H1 (cell line): ENCODE measurements around the gene DYNC1I1. TPM values are rescaled to one million over a fixed set of nuclear protein-coding genes. Genes with fewer than 3 reads are reported as not detected.

Experiments
- CTCF ChIA-PET: fragments of 300-600 bp; sonication (Branson Sonifier 250); formaldehyde crosslinking; loops from one replicate; lab custom pipeline; 2021; ENCODE audit not compliant: partially characterized antibody; lab: Charles Lee
- POLR2A ChIA-PET: fragments of 300-600 bp; sonication (Branson Sonifier 250); formaldehyde crosslinking; loops from one replicate; lab custom pipeline; 2021; ENCODE audit warnings: inconsistent platforms; ENCODE audit not compliant: partially characterized antibody; lab: Charles Lee
- DNase-seq, 2 experiments: peaks; one replicate each; pipeline versions ENCODE4 v3.0.0 to v3.0.0-alpha.2; 2010 to 2022; ENCODE audit warnings: low spot score in 2 of 2, low read depth in 1 of 2, mixed read lengths in 1 of 2
- FAIRE-seq: peaks from 2 replicates; lab custom pipeline; 2011; peaks lifted over from hg19 to GRCh38; lab: Jason Lieb, UNC
- H2AFZ ChIP-seq: 2 replicates; pipeline ENCODE4 v1.8.1; 2012; ENCODE audit warnings: low read length, inconsistent platforms
- H2AK5ac ChIP-seq: 2 replicates; pipeline ENCODE4 v1.6.1; 2013; ENCODE audit warnings: low read depth, low read length
- H2BK120ac ChIP-seq: replicated peaks from 2 replicates; pipeline ENCODE3; 2013; ENCODE audit warnings: low read depth, low read length, inconsistent platforms
- H2BK12ac ChIP-seq: 2 replicates; pipeline ENCODE4 v1.6.1; 2013; ENCODE audit warnings: low read depth, low read length
- H2BK15ac ChIP-seq: 2 replicates; pipeline ENCODE4 v1.6.1; 2013; ENCODE audit warnings: low read length
- H2BK20ac ChIP-seq: 2 replicates; pipeline ENCODE4 v1.6.1; 2013; ENCODE audit warnings: low read length
- H2BK5ac ChIP-seq: 2 replicates; pipeline ENCODE4 v1.6.1; 2013; ENCODE audit warnings: low read depth, low read length
- H3K14ac ChIP-seq: 2 replicates; pipeline ENCODE4 v1.6.1; 2013; ENCODE audit warnings: inconsistent platforms; ENCODE audit not compliant: insufficient read length
- H3K18ac ChIP-seq: 2 replicates; pipeline ENCODE4 v1.6.1; 2013; ENCODE audit warnings: low read length; ENCODE audit errors: extremely low read depth
- H3K23ac ChIP-seq: 2 replicates; pipeline ENCODE4 v1.6.1; 2013; ENCODE audit warnings: inconsistent platforms; ENCODE audit not compliant: insufficient read length
- H3K23me2 ChIP-seq: 2 replicates; pipeline ENCODE4 v1.6.1; 2013; ENCODE audit warnings: low read depth, low read length
- H3K27ac ChIP-seq: 2 replicates; pipeline ENCODE4 v1.6.1; 2011; ENCODE audit warnings: low read depth, low read length, inconsistent platforms
- H3K27me3 ChIP-seq, 4 experiments: replicated peaks in 1 of 4; 1 replicate in 1 of 4; 2 replicates in 3 of 4; pipeline versions ENCODE4 v1.6.1 to v1.8.1; 2011 to 2013; ENCODE audit warnings: low read length in 3 of 4, mild to moderate bottlenecking in 3 of 4, inconsistent platforms in 2 of 4, mixed read lengths in 2 of 4, moderate library complexity in 1 of 4; ENCODE audit not compliant: control insufficient read depth in 3 of 4, insufficient read depth in 3 of 4; ENCODE audit errors: extremely low read depth in 1 of 4
- H3K36me3 ChIP-seq, 4 experiments: 2 replicates each; pipeline versions ENCODE4 v1.6.1 to v1.8.1; 2011 to 2013; ENCODE audit warnings: mild to moderate bottlenecking in 4 of 4, low read length in 3 of 4, moderate library complexity in 2 of 4, control low read depth in 1 of 4, inconsistent platforms in 1 of 4; ENCODE audit not compliant: insufficient read depth in 4 of 4, control insufficient read depth in 2 of 4
- H3K4ac ChIP-seq: replicated peaks from 2 replicates; pipeline ENCODE3; 2013; ENCODE audit warnings: low read length, low read depth, mixed read lengths, inconsistent platforms; ENCODE audit not compliant: insufficient read length
- H3K4me1 ChIP-seq, 4 experiments: replicated peaks in 1 of 4; 1 replicate in 1 of 4; 2 replicates in 3 of 4; pipeline versions ENCODE4 v1.6.1 to v1.8.1; 2011 to 2013; ENCODE audit warnings: low read length in 3 of 4, inconsistent platforms in 2 of 4, mixed read lengths in 1 of 4; ENCODE audit not compliant: insufficient read depth in 4 of 4, control insufficient read depth in 3 of 4
- H3K4me2 ChIP-seq, 2 experiments: 2 replicates each; pipeline versions ENCODE4 v1.6.1 to v1.8.1; 2011 to 2013; ENCODE audit warnings: low read depth in 2 of 2, low read length in 2 of 2, control low read depth in 1 of 2, inconsistent platforms in 1 of 2, mild to moderate bottlenecking in 1 of 2; ENCODE audit not compliant: insufficient read depth in 1 of 2
- H3K4me3 ChIP-seq, 4 experiments: fragments of 200-600, 300-600 bp in 1 of 4; sonication (generic), shearing (Covaris generic), sonication (Bioruptor Twin) in 1 of 4; 2 replicates each; pipeline versions ENCODE4 v1.5.1 to v1.8.1; 2011 to 2016; ENCODE audit warnings: low read length in 4 of 4, low read depth in 3 of 4, control low read depth in 2 of 4, inconsistent platforms in 2 of 4, mild to moderate bottlenecking in 2 of 4, mixed read lengths in 1 of 4, moderate library complexity in 1 of 4; ENCODE audit not compliant: insufficient read depth in 2 of 4; ENCODE audit errors: extremely low read depth in 1 of 4
- H3K56ac ChIP-seq: replicated peaks from 2 replicates; pipeline ENCODE3; 2013; ENCODE audit warnings: low read depth, mild to moderate bottlenecking, mixed read lengths, low read length, inconsistent platforms; ENCODE audit not compliant: insufficient read length
- H3K79me1 ChIP-seq: 2 replicates; pipeline ENCODE4 v1.6.1; 2013; ENCODE audit warnings: low read depth, low read length, control low read depth
- H3K79me2 ChIP-seq, 2 experiments: 2 replicates each; pipeline versions ENCODE4 v1.6.1 to v1.8.1; 2012 to 2013; ENCODE audit warnings: low read length in 2 of 2, mild to moderate bottlenecking in 2 of 2, inconsistent platforms in 1 of 2; ENCODE audit not compliant: insufficient read depth in 2 of 2, control insufficient read depth in 1 of 2
- H3K9ac ChIP-seq, 4 experiments: replicated peaks in 1 of 4; 1 replicate in 1 of 4; 2 replicates in 3 of 4; pipeline versions ENCODE4 v1.6.1 to v1.8.1; 2011 to 2013; ENCODE audit warnings: low read depth in 3 of 4, low read length in 3 of 4, control low read depth in 2 of 4, mild to moderate bottlenecking in 2 of 4, moderate library complexity in 2 of 4, inconsistent platforms in 1 of 4; ENCODE audit errors: extremely low read depth in 1 of 4
- H3K9me3 ChIP-seq, 2 experiments: 2 replicates each; pipeline versions ENCODE4 v1.6.1 to v1.8.1; 2012 to 2013; ENCODE audit warnings: mild to moderate bottlenecking in 2 of 2, moderate library complexity in 2 of 2, control low read depth in 1 of 2, inconsistent platforms in 1 of 2, low read depth in 1 of 2, low read length in 1 of 2, mixed read lengths in 1 of 2; ENCODE audit not compliant: insufficient read depth in 2 of 2
- H4K20me1 ChIP-seq, 2 experiments: replicated peaks in 1 of 2; 2 replicates each; pipeline versions ENCODE3 to v1.8.1; 2011 to 2013; ENCODE audit warnings: inconsistent platforms in 2 of 2, low read length in 2 of 2, mild to moderate bottlenecking in 1 of 2; ENCODE audit not compliant: insufficient read depth in 2 of 2, control insufficient read depth in 1 of 2
- H4K5ac ChIP-seq: 2 replicates; pipeline ENCODE4 v1.6.1; 2013; ENCODE audit warnings: low read length, low read depth, mixed read lengths, inconsistent platforms; ENCODE audit not compliant: insufficient read length
- H4K8ac ChIP-seq: 2 replicates; pipeline ENCODE4 v1.8.0; 2013; ENCODE audit warnings: mild to moderate bottlenecking, moderate library complexity, low read length, inconsistent platforms; ENCODE audit not compliant: insufficient read depth; ENCODE audit errors: extremely low read depth
- H4K91ac ChIP-seq: replicated peaks from 2 replicates; pipeline ENCODE3; 2013; ENCODE audit warnings: low read length, mixed read lengths, inconsistent platforms; ENCODE audit not compliant: insufficient read length
- CBX8 ChIP-seq: fragments of 300-800, 300-1000 bp; sonication (generic); IDR thresholded peaks from 2 replicates; pipeline ENCODE4 v1.7.1; 2016; ENCODE audit warnings: low read depth, low read length, borderline replicate concordance
- CHD1 ChIP-seq: IDR thresholded peaks from 2 replicates; pipeline ENCODE4 v1.6.1; 2012; ENCODE audit warnings: low read depth, low read length, improper control_type of control experiment
- HDAC6 ChIP-seq: IDR thresholded peaks from one replicate; pipeline ENCODE4 v1.7.1; 2012; ENCODE audit warnings: low read depth, mild to moderate bottlenecking, inconsistent platforms, low read length, moderate library complexity
- JUND ChIP-seq: IDR thresholded peaks from 2 replicates; pipeline ENCODE4 v1.6.1; 2011; ENCODE audit warnings: mild to moderate bottlenecking, improper control_type of control experiment, low read length
- KDM4A ChIP-seq: IDR thresholded peaks from one replicate; pipeline ENCODE4 v1.7.1; 2012; ENCODE audit warnings: low read depth, mild to moderate bottlenecking, moderate library complexity, low read length, inconsistent platforms; ENCODE audit not compliant: severe bottlenecking
- KDM5A ChIP-seq: fragments of 200-600 bp; IDR thresholded peaks from 2 replicates; pipeline ENCODE4 v1.7.1; 2012; ENCODE audit warnings: mild to moderate bottlenecking, low read length, inconsistent platforms, mixed read lengths
- NRF1 ChIP-seq: IDR thresholded peaks from 2 replicates; pipeline ENCODE4 v1.6.1; 2011; ENCODE audit warnings: mild to moderate bottlenecking, low read depth, low read length, improper control_type of control experiment
- SAP30 ChIP-seq: fragments of 300-600 bp; sonication (generic); IDR thresholded peaks from 2 replicates; pipeline ENCODE4 v1.7.1; 2012; ENCODE audit warnings: low read length, moderate library complexity, mild to moderate bottlenecking, inconsistent platforms; ENCODE audit not compliant: insufficient read depth, insufficient replicate concordance
- ZNF274 ChIP-seq: IDR thresholded peaks from 2 replicates; pipeline ENCODE4 v1.7.0; 2012; ENCODE audit warnings: low read length, borderline replicate concordance; ENCODE audit errors: extremely low read depth
- WGBS, 2 experiments: shearing (Covaris generic) in 1 of 2; methylation state at CpG; one replicate each; pipeline versions ENCODE4 v1.1.6 to v1.1.7; 2013 to 2015; ENCODE audit warnings: low lambda C conversion rate in 2 of 2, mixed read lengths in 2 of 2, inconsistent platforms in 1 of 2, low coverage in 1 of 2, missing lambda C conversion rate in 1 of 2; ENCODE audit not compliant: insufficient replicate concordance in 2 of 2, insufficient coverage in 1 of 2, insufficient read length in 1 of 2; ENCODE audit errors: extremely low coverage in 1 of 2, missing lambda C conversion rate in 1 of 2; 5-methylcytosine and 5-hydroxymethylcytosine counted together
- polyA plus RNA-seq, 7 experiments: library from polyadenylated mRNA; depleted of rRNA in 3 of 7; stranded (reverse) in 5 of 7; unstranded in 2 of 7; fragments of >200 nt in 5 of 7; fragments of 200-250 nt in 2 of 7; gene quantifications; 1 replicate in 5 of 7; 2 replicates in 1 of 7; 4 replicates in 1 of 7; pipeline versions ENCODE4 v1.2.1 to v1.2.3, GENCODE V29; 2011 to 2013; ENCODE audit warnings: missing spikeins in 2 of 7, mixed read lengths in 2 of 7
- total RNA-seq: library from RNA; stranded (reverse); fragmentation: NEBNext Ultra II Directional; extraction: Animal tissue kit (Norgen Biotek cat#: 25700); gene quantifications from 2 replicates; pipeline ENCODE4 v1.2.1, GENCODE V29; 2021

Gene DYNC1I1
- total and polyA plus RNA-seq, 2 of the 8 experiments (the other 6 are each of a cell fraction or from before 2014, with no cell fraction given) = 0.45 to 0.58 TPM

GRCh38 chr7:96090756-96091155, 318.4 kb downstream of the DYNC1I1 start:
- Histone ChIP-seq H3K27ac (no peak overlapping the region), H3K4ac (no peak overlapping the region), H4K5ac (no peak overlapping the region), H3K14ac (no peak overlapping the region), H3K56ac (no peak overlapping the region), H2BK20ac (no peak overlapping the region), H3K9me3 (no peaks in the 10 kb centered on the region), H3K18ac (no peak overlapping the region), H3K36me3 (no peaks in the 10 kb centered on the region), H4K91ac (no peak overlapping the region), H3K23ac (no peak overlapping the region), H2BK12ac (no peak overlapping the region), H3K79me2 (no peaks in the 10 kb centered on the region), H2AK5ac (no peak overlapping the region), H3K79me1 (no peaks in the 10 kb centered on the region), H3K27me3 (no peaks in the 10 kb centered on the region), H4K20me1 (no peaks in the 10 kb centered on the region), H4K8ac (no peak overlapping the region), H2BK5ac (no peak overlapping the region), H2BK15ac (no peak overlapping the region), H3K9ac (no peak overlapping the region), H3K4me1 (no peaks in the 10 kb centered on the region), H3K23me2 (no peaks in the 10 kb centered on the region), H3K4me2 (no peak overlapping the region), H3K4me3 (no peak overlapping the region), H2BK120ac (no peak overlapping the region), H2AFZ (no peak overlapping the region)
- TF ChIP-seq KDM5A = no peak
- no peak for TF ChIP-seq KDM4A
- TF ChIP-seq ZNF274 = no peak
- no peak for TF ChIP-seq NRF1
- no peak for TF ChIP-seq CHD1
- no peak for TF ChIP-seq JUND
- TF ChIP-seq SAP30 = no peak
- TF ChIP-seq HDAC6 = no peak
- no peak for TF ChIP-seq CBX8
- no peak for DNase-seq
- 93% methylated on average over 6 of the region's 6 CpGs; no CpG with 5 or more reads in 1 of the 2 experiments for WGBS, 2 experiments
- FAIRE-seq = no peak
- CTCF ChIA-PET = interaction anchor here (1.4 kb wide), 1 partner anchor 40 kb away, joined by 3 read pairs; no protein-coding TSS in a partner anchor
- POLR2A ChIA-PET = no interaction called here
